SKM-1 treated with dmso at 0.1 percent for 144 hours (cell line): Measurements from ENCODE around the gene DHCR7.

Source experiments
- DNase-seq: peaks from one replicate; lab custom pipeline; 2025; ENCODE audit not compliant: unreplicated experiment; lab: John Stamatoyannopoulos, UW

The DHCR7 gene

DNA sequence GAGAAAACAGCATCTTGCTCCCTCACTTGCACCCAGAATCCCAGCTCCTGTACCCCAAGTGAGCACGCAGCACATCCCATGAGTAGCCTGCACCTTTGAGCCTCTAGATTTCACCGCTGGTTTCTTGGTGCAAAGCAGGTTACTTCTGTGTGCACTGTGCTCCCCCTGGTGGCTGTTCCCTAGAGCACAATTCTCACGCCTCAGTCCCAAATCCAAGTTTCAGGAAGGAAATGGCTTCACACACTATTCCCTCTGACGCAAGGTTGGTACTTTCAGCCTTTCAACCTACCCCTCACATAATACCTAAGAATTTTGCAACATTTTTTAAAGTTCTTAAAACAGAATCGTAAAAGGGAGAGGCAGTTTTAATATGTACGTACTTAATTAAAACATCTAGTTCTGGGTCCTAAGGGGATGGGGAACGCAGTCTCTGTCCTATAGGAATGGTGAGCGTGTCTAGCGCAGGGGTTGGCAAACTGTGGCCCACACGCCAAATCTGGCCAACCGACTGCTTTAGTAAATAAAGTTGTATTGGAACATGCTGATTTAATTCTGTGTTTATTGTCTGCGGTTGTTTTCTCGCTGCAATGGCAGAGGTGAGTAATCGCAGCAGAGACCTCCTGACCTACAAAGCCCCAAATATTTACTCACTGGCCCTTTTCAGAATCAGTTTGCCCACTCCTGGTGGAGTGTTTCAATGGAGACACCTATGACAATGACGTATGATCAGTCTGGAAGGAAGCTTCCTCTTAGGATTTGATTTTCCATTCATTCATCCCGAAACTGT lies 27.5 kb downstream of the DHCR7 start:
- peak; percentile 35 for DNase-seq

DNA sequence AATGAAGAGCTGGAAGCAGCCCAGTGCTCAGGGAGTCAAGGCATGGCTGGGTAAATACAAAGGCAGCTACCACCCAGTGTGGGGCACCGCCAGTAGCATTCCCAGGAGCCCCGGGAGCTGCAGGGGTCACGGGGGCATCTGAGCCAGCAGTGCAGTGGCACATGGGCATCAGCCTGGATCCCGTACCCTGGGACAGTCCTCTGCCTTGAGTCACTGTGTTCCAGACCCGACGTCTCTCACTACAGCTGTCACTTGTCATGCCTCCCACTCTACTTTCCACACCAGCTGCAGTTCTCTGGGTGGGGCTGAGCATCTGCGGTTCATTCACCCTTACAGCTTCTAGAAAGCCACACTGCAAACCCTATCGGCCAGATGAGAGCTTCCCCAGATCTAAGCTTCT lies 29.6 kb downstream of the DHCR7 start:
- no peak for DNase-seq

- no peak for DNase-seq
Measured at GRCh38 chr11:71414645-71415044, 33.5 kb downstream of the DHCR7 start.

- DNase-seq, result no peak
Measured at GRCh38 chr11:71410363-71410966, 37.7 kb downstream of the DHCR7 start.

- no peak for DNase-seq
Measured at GRCh38 chr11:71408826-71409225, 39.4 kb downstream of the DHCR7 start.

DNA sequence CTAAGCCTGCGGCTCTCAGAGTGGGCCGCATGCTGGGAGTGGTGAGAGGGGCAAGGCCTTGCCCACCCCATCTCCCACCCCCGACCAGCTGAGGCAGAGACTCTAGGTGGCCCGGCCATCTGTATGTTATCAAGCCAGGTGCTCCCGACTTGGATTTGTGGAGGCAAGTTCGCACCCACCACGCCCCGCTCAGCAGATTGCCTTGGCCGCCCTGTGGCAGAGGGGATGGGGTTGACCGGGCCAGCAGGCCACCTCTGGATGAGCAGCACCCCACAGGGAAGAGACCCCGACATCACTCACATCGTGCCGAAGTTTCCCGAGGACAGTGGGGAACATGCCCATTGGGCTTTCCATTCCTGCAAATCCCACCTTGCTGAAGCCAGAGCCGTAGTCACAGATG lies 40.8 kb downstream of the DHCR7 start:
- no peak for DNase-seq

DNA sequence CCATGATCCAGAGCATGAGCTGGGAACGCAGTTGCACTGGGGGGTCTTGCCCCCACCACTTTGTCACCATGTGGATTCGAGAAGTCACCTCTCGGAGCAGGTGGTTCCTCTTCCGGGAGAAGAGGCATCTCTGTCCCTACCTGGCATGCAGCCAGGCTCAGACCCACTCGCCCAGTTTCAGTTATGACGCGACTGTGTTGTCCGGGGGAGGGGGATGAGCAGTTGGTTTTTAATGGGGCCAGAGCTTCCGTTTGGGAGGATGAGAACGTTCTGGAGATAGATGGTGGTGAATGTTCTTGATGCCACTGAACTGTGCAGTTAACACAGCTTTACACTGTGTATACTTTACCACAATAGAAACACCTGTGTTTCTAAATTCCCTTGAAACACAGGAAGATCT lies 41.5 kb downstream of the DHCR7 start:
- no peak for DNase-seq

GRCh38 chr11:71404209-71404608 lies 44.0 kb downstream of the DHCR7 start:
- no peak for DNase-seq

- DNase-seq, result no peak
Measured at GRCh38 chr11:71402878-71403277, 45.3 kb downstream of the DHCR7 start.

- no peak for DNase-seq
Measured at GRCh38 chr11:71400216-71400615, 48.0 kb downstream of the DHCR7 start.

GRCh38 chr11:71399341-71399740 lies 48.9 kb downstream of the DHCR7 start:
- DNase-seq, result no peak

- DNase-seq, result no peak
Measured at GRCh38 chr11:71397961-71398360, 50.2 kb downstream of the DHCR7 start.

DNA sequence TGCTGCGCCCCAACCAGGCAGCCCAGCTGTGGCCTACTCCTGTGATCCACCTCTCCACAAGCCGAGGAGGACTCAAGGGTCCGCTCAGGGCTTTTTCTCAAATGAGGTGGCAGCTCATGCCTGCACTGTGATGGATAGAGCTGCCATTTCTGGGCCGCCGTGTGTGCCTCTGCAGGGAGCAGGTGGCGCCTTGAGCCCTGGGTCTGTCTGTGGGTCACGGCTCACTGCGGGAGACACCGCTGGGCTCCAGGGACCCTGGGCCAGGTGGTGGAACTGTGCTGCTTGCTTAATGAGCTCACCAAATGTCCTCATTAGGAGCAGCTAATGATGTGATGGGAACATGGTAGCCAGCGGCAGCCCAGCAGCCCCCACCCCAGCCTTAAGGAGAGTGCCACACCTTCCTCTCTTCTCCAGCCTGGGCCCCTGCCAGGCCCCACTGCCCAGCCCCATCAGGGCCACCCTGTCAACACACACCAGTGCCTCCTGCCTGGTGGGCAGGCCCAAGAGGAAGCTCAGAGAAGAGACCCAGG lies 50.8 kb downstream of the DHCR7 start:
- DNase-seq, result no peak

GRCh38 chr11:71396548-71397123 lies 51.6 kb downstream of the DHCR7 start:
- DNase-seq, result no peak

DNA sequence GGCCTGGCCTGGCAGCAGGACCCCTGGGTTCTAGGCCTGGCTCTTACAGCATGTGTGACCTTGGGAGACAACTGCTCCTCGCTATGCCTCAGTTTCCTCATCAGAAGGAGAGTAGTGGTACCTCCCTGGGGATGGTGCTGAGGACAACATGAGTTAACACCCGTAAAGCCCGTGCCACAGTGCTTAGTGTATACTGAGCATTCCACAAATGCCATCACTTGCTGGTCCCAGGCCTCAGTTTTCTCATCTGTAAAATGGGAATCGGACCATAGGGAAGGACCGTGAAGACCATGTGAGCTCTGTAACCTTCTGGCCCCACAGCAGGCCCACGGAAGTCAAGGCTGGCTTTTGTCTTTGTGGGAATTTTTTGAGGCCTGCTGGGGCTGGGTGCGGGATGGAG lies 52.4 kb downstream of the DHCR7 start:
- no peak for DNase-seq

GRCh38 chr11:71395263-71395560 lies 53.0 kb downstream of the DHCR7 start:
- no peak for DNase-seq

- no peak for DNase-seq
Measured at GRCh38 chr11:71393283-71393682, 54.9 kb downstream of the DHCR7 start.

DNA sequence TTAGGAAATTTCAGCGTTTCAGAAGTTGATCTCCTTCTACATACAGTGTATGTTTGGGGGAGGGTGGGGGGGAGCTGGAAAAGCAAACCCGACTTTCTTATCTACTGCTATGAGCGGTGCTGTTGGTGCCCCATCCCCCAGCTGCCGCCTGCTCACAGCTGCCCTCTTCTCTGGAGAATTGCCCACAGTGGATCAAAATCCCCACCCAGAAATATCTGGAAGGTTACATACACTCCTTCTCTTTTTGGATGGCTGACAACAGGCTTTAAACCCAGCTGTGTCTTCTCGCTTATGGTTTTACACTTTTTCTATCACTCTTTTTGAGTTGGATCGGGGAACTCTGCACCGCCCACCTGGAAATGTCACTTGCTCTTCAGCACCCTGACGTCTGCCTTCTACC lies 56.4 kb downstream of the DHCR7 start:
- no peak for DNase-seq

DNA sequence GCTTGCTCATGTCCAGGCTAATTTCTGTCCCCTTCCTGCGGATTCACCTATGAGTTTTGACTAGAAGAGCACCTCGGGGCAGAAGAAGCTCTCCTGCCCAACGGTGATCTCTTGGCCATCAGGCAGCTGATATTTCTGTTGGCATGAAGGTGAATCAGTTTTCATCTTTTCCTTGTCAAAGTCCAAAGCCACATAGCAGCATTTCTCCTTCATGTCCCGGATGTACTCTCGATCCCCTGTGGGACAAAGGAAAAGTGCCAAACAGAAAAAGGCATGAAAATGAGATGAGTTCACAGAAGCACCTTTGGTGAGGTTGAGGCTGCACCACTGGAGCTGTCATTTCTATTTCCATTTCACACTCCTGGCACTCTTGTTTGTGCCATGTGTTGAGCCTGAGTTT lies 56.8 kb downstream of the DHCR7 start:
- no peak for DNase-seq

DNA sequence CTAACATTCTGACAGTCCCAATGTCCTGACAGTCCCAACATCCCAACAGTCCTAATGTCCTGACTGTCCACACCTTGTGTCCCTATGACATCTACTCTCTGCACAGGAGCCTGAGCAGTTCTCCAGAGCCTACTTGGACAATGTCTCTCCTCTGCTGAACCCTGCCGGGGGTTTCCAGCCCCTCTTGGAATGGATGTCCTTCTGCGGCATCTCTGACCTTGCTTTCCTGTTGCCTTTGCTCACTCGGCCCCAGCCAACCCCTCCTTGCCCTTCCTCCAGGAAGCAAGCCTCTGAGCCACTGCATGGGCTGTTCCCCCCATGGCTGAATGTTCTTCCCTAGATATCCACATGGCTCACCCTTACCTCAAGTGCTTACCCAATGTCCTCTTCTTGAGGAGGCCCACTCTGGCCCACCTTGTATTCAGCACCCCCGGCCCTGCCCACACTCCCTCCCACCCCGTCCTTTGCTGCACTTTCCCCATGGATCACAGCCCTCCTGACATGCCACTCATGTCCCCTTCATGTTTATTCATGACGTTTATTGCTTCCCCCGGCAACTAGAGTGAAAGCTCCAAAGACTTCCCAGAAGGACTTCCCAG lies 59.5 kb downstream of the DHCR7 start:
- no peak for DNase-seq

DNA sequence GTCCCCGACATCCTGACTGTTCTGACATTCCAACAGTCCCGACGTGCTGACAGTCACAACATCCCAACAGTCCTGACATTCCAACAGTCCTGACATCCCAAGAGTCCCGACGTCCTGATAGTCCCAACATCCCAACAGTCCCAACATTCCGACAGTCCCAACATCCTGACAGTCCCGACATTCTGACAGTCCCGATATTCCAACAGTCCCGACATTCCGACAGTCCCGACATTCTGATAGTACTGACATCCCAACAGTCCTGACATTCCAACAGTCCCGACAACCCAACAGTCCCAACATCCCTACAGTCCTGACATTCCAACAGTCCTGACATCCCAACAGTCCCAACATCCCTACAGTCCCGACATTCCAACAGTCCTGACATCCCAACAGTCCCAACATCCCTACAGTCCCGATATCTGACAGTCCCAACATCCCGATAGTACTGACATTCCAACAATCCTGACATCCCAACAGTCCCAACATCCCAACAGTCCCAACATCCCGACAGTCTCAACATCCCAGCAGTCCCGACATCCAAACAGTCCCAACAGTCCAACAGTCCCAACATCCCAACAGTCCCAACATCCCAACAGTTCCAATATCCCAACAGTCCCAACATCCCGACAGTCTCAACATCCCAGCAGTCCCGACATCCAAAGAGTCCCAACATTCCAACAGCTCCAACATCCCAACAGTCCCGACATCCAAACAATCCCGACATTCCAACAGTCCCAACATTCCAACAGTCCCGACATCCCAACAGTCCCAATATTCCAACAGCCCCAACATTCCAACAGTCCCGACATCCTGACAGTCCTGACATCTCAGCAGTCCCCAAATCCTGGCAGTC lies 60.2 kb downstream of the DHCR7 start:
- no peak for DNase-seq
